Stimulated activated CD8-positive, alpha-beta memory T cell treated with anti-CD3 and anti-CD28 coated beads, Interleukin-12 subunit alpha, Interleukin-12 subunit beta, amount 100 ng/mL, for 4 hours (primary cell): ENCODE results near the gene MAP1LC3B.

Experiments
- DNase-seq: peaks from one replicate; pipeline ENCODE4 v3.0.0-alpha.2; 2020; ENCODE audit warnings: low read depth

Gene MAP1LC3B

GRCh38 chr16:87409781-87410180 is 17.6 kb downstream of the MAP1LC3B start:
- DNase-seq: no peak

- DNase-seq: no peak
Measured at GRCh38 chr16:87410530-87410929, 18.4 kb downstream of the MAP1LC3B start.

GRCh38 chr16:87410968-87411367 is 18.8 kb downstream of the MAP1LC3B start:
- DNase-seq: no peak

- DNase-seq: no peak
Measured at GRCh38 chr16:87411375-87412271, 19.5 kb downstream of the MAP1LC3B start.

- DNase-seq: no peak
Measured at GRCh38 chr16:87412371-87412995, 20.3 kb downstream of the MAP1LC3B start.

GRCh38 chr16:87412996-87413421 is 20.9 kb downstream of the MAP1LC3B start:
- no peak for DNase-seq

GRCh38 chr16:87414251-87414680 is 22.1 kb downstream of the MAP1LC3B start:
- DNase-seq: no peak

- DNase-seq: no peak
Measured at GRCh38 chr16:87415441-87415840, 23.3 kb downstream of the MAP1LC3B start.

- DNase-seq: no peak
Measured at GRCh38 chr16:87416826-87417527, 24.8 kb downstream of the MAP1LC3B start.

- DNase-seq: no peak
Measured at GRCh38 chr16:87417528-87417910, 25.4 kb downstream of the MAP1LC3B start.

- no peak for DNase-seq
Measured at GRCh38 chr16:87418216-87418615, 26.1 kb downstream of the MAP1LC3B start.

- DNase-seq: no peak
Measured at GRCh38 chr16:87418644-87419043, 26.5 kb downstream of the MAP1LC3B start.

- DNase-seq: no peak
Measured at GRCh38 chr16:87420026-87421002, 28.2 kb downstream of the MAP1LC3B start.

GRCh38 chr16:87421003-87421912 is 29.1 kb downstream of the MAP1LC3B start:
- no peak for DNase-seq

GRCh38 chr16:87422106-87422505 is 30.0 kb downstream of the MAP1LC3B start:
- no peak for DNase-seq

- no peak for DNase-seq
Measured at GRCh38 chr16:87423429-87423828, 31.3 kb downstream of the MAP1LC3B start.

GRCh38 chr16:87424266-87424665 is 32.1 kb downstream of the MAP1LC3B start:
- DNase-seq: no peak

- DNase-seq: no peak
Measured at GRCh38 chr16:87425941-87426340, 33.8 kb downstream of the MAP1LC3B start.

- DNase-seq: no peak
Measured at GRCh38 chr16:87426423-87427215, 34.5 kb downstream of the MAP1LC3B start.

- DNase-seq: no peak
Measured at GRCh38 chr16:87431926-87432325, 39.8 kb downstream of the MAP1LC3B start.
